ENCODE results near the gene WDR1. TPM values are rescaled to one million over a fixed set of nuclear protein-coding genes. Genes with fewer than 3 reads are reported as not detected.

Gene WDR1
- total RNA-seq, 1 experiment from 2014 or later = 367 TPM

GRCh38 chr4:10096201-10096977, 20.2 kb downstream of the WDR1 start:
- no peak overlapping the region for H3K56ac ChIP-seq (ENCODE audit: insufficient read length, low read depth, low read length)
- H3K27ac Mint-ChIP-seq = peak overlapping the region in 1 of 3 experiments; percentile 58; a peak in 1 of 7 replicates
- no peak overlapping the region for H2BK15ac ChIP-seq (ENCODE audit: low read depth, low read length)
- H3K27ac ChIP-seq (ENCODE audit: insufficient read length, low read depth, low read length) = no peak overlapping the region
- no peak overlapping the region for H2BK5ac ChIP-seq (ENCODE audit: insufficient read length, low read length)
- no peak overlapping the region for H2AFZ ChIP-seq (ENCODE audit: low read length)
- H3K23me2 ChIP-seq (ENCODE audit: insufficient read length, low read depth, low read length, poor library complexity, severe bottlenecking) = no peaks in the 10 kb centered on the region
- no peaks in the 10 kb centered on the region; the same call in 1 of the 2 replicates for H3K27me3 Mint-ChIP-seq (ENCODE audit: low read depth)
- peaks cover 10% of the 10 kb centered on the region; the same call in 1 of the 2 replicates for H3K79me2 ChIP-seq (ENCODE audit: insufficient read depth, low read length)
- H3K18ac ChIP-seq (ENCODE audit: insufficient read length, low read depth, low read length) = no peak overlapping the region
- no peak overlapping the region for H4K8ac ChIP-seq (replicated peaks; ENCODE audit: insufficient read length, low read depth, low read length)
- no peaks in the 10 kb centered on the region; the same call in 1 of the 2 replicates for H3K4me1 ChIP-seq (ENCODE audit: insufficient read depth, low read length)
- H3K36me3 Mint-ChIP-seq (ENCODE audit: insufficient read depth in 1 of 3, low read depth in 3 of 3) = peaks cover 51 to 96% (median 92%) of the 10 kb centered on the region in 3 experiments; a peak in 6 of 7 replicates
- no CpG with 5 or more reads among the region's 17 CpGs for WGBS (ENCODE audit: extremely low coverage, insufficient read length, low lambda C conversion rate)
- no peak overlapping the region for H3K9ac ChIP-seq (ENCODE audit: extremely low read depth, insufficient read length, low read length)
- H3K9me3 ChIP-seq (ENCODE audit: control insufficient read depth, low read depth, low read length) = no peaks in the 10 kb centered on the region
- no peaks in the 10 kb centered on the region for H3K9me3 Mint-ChIP-seq
- H3K4me2 ChIP-seq (ENCODE audit: insufficient read depth, insufficient read length, low read length) = no peak overlapping the region
- H3K4me1 Mint-ChIP-seq = peaks cover 32 to 35% of the 10 kb centered on the region in 2 experiments
- no peak for DNase-seq
- H4K20me1 ChIP-seq (ENCODE audit: control insufficient read depth, insufficient read depth, insufficient read length) = no peaks in the 10 kb centered on the region
- H2AK5ac ChIP-seq (ENCODE audit: insufficient read length, low read length) = no peak overlapping the region
- H3K27me3 ChIP-seq (ENCODE audit: insufficient read depth, low read length) = no peaks in the 10 kb centered on the region
- H4K91ac ChIP-seq (ENCODE audit: insufficient read length, low read depth, low read length) = no peak overlapping the region
- H3K14ac ChIP-seq (ENCODE audit: insufficient read depth, low read length) = no peak overlapping the region
- H3T11ph ChIP-seq (ENCODE audit: low read length) = no peak overlapping the region
- H3K4me3 Mint-ChIP-seq = no peak overlapping the region
- no peak for TF ChIP-seq CTCF (conservative IDR thresholded peaks at IDR 0.05)
- H3K4ac ChIP-seq (ENCODE audit: low read depth, low read length) = no peak overlapping the region
- no peak overlapping the region for H3K23ac ChIP-seq (ENCODE audit: insufficient read length, low read depth, low read length)
- peaks cover 4% of the 10 kb centered on the region for H3K79me1 ChIP-seq (ENCODE audit: insufficient read depth, low read depth, low read length, poor library complexity, severe bottlenecking)
- no peak overlapping the region for H2BK20ac ChIP-seq (ENCODE audit: low read depth, low read length, poor library complexity, severe bottlenecking)
- no peak overlapping the region for H2BK12ac ChIP-seq (ENCODE audit: insufficient read length, low read depth, low read length)
- no peak overlapping the region for H4K5ac ChIP-seq (ENCODE audit: insufficient read length, low read depth, low read length)
- no peak overlapping the region for H2BK120ac ChIP-seq (ENCODE audit: low read depth, low read length, poor library complexity, severe bottlenecking)

Data from H9 (cell line).